Breast epithelium (tissue), 3 donors: ENCODE data around the gene ZNF268.

Source experiments
- CTCF ChIP-seq, 3 donors: fragments of 450-650 bp; IDR thresholded peaks; one replicate each; pipeline ENCODE4 v1.5.1; 2016 to 2017; ENCODE audit warnings: antibody characterized with exemption in 3 of 3, mild to moderate bottlenecking in 3 of 3, moderate library complexity in 3 of 3
- POLR2AphosphoS5 ChIP-seq, 3 donors: sonication (generic); formaldehyde crosslinking; IDR thresholded peaks; one replicate each; pipeline ENCODE4 v1.6.1; 2017; ENCODE audit warnings: antibody characterized with exemption in 3 of 3

GRCh38 chr12:133192847-133193246 is 11.6 kb downstream of the ZNF268 start:
- TF ChIP-seq CTCF (IDR thresholded peaks at IDR 0.05), result no peak
- no peak for TF ChIP-seq POLR2AphosphoS5 (IDR thresholded peaks at IDR 0.05)
